SK-N-SH (cell line): ENCODE results near the gene HSD11B1. TPM values are rescaled to one million over a fixed set of nuclear protein-coding genes. Genes with fewer than 3 reads are reported as not detected.

Source experiments
- CTCF ChIA-PET: fragments of 300-600, 350-600 bp; formaldehyde crosslinking; extraction: SDS; loops from one replicate; lab custom pipeline; 2021; lab: Yijun Ruan, JAX
- POLR2A ChIA-PET: fragments of 350-600 bp; sonication (Branson Sonifier 250); formaldehyde crosslinking; extraction: SDS; loops from one replicate; lab custom pipeline; 2020; ENCODE audit warnings: antibody characterized with exemption, inconsistent platforms; lab: Yijun Ruan, JAX
- DNase-seq: peaks from one replicate; pipeline ENCODE4 v3.0.0; 2012
- H2AFZ ChIP-seq: fragments of 200-600 bp; sonication (generic); 2 replicates; pipeline ENCODE4 v1.8.1; 2016; ENCODE audit warnings: antibody characterized with exemption, mild to moderate bottlenecking, low read depth
- H3F3A ChIP-seq: fragments of 200-600 bp; sonication (generic); replicated peaks from 2 replicates; pipeline ENCODE3; 2016; ENCODE audit warnings: antibody characterized with exemption, mild to moderate bottlenecking; ENCODE audit not compliant: insufficient read depth
- H3K27ac ChIP-seq, 2 experiments: fragments of 200-500 bp in 1 of 2; fragments of 200-600 bp in 1 of 2; sonication (Bioruptor generic) in 1 of 2; sonication (generic), shearing (Covaris generic) in 1 of 2; 2 replicates each; pipeline versions ENCODE4 v1.5.1 to v1.6.1; 2014 to 2016; ENCODE audit warnings: low read depth in 2 of 2, inconsistent platforms in 1 of 2, low read length in 1 of 2, mild to moderate bottlenecking in 1 of 2, mixed read lengths in 1 of 2
- H3K27me3 ChIP-seq: fragments of 200-600 bp; sonication (generic), shearing (Covaris generic); 2 replicates; pipeline ENCODE4 v1.6.1; 2016; ENCODE audit warnings: mixed run types; ENCODE audit not compliant: insufficient read depth
- H3K36me3 ChIP-seq, 2 experiments: fragments of 200-500 bp in 1 of 2; fragments of 200-600 bp in 1 of 2; sonication (Bioruptor generic) in 1 of 2; sonication (generic) in 1 of 2; replicated peaks in 1 of 2; 2 replicates each; pipeline versions ENCODE3 to v1.5.1; 2014 to 2016; ENCODE audit warnings: low read length in 1 of 2, mild to moderate bottlenecking in 1 of 2; ENCODE audit not compliant: insufficient read depth in 2 of 2, control insufficient read depth in 1 of 2
- H3K4me1 ChIP-seq, 2 experiments: fragments of 200-500 bp in 1 of 2; fragments of 200-600 bp in 1 of 2; sonication (Bioruptor generic) in 1 of 2; sonication (generic), shearing (Covaris generic) in 1 of 2; 2 replicates each; pipeline versions ENCODE4 v1.5.1 to v1.6.1; 2014 to 2016; ENCODE audit warnings: low read depth in 1 of 2, low read length in 1 of 2, mixed run types in 1 of 2; ENCODE audit not compliant: insufficient read depth in 2 of 2, control insufficient read depth in 1 of 2
- H3K4me2 ChIP-seq: fragments of 200-600 bp; sonication (generic), shearing (Covaris generic); 2 replicates; pipeline ENCODE4 v1.6.1; 2017; ENCODE audit warnings: mixed run types
- H3K4me3 ChIP-seq, 2 experiments: fragments of 200-500 bp in 1 of 2; fragments of 200-600 bp in 1 of 2; sonication (Bioruptor generic) in 1 of 2; sonication (generic), shearing (Covaris generic) in 1 of 2; 2 replicates each; pipeline versions ENCODE4 v1.5.1 to v1.8.1; 2014 to 2016; ENCODE audit warnings: low read depth in 2 of 2, inconsistent platforms in 1 of 2, low read length in 1 of 2, mild to moderate bottlenecking in 1 of 2, mixed read lengths in 1 of 2, moderate library complexity in 1 of 2
- H3K79me2 ChIP-seq: fragments of 200-600 bp; sonication (generic); 2 replicates; pipeline ENCODE4 v1.8.1; 2017; ENCODE audit warnings: mild to moderate bottlenecking; ENCODE audit not compliant: insufficient read depth
- H3K9ac ChIP-seq: fragments of 200-600 bp; sonication (generic); 2 replicates; pipeline ENCODE4 v1.6.1; 2017; ENCODE audit warnings: mixed run types
- H3K9me2 ChIP-seq: fragments of 200-600 bp; sonication (generic); 2 replicates; pipeline ENCODE4 v1.6.1; 2017; ENCODE audit warnings: mixed run types
- H3K9me3 ChIP-seq: fragments of 200-600 bp; sonication (generic); 2 replicates; pipeline ENCODE4 v1.6.1; 2017; ENCODE audit warnings: mixed run types, mild to moderate bottlenecking, moderate library complexity
- H4K20me1 ChIP-seq: fragments of 200-600 bp; sonication (generic); 2 replicates; pipeline ENCODE4 v1.6.1; 2017; ENCODE audit warnings: mild to moderate bottlenecking, mixed run types; ENCODE audit not compliant: insufficient read depth
- EP300 ChIP-seq, 2 experiments: IDR thresholded peaks; 2 replicates each; pipeline versions ENCODE4 v1.4.0 to v1.6.1; 2012; ENCODE audit warnings: borderline replicate concordance in 1 of 2, low read depth in 1 of 2, low read length in 1 of 2
- EZH2phosphoT487 ChIP-seq: fragments of 200-600 bp; sonication (generic); IDR thresholded peaks from 2 replicates; pipeline ENCODE4 v1.6.1; 2017; ENCODE audit warnings: low read depth, mixed run types, mild to moderate bottlenecking, antibody characterized with exemption, moderate library complexity, borderline replicate concordance
- FOSL2 ChIP-seq: IDR thresholded peaks from 2 replicates; pipeline ENCODE4 v1.4.0; 2012; ENCODE audit warnings: low read depth, mild to moderate bottlenecking, moderate library complexity, borderline replicate concordance
- FOXJ3 ChIP-seq: sonication (generic); formaldehyde crosslinking; IDR thresholded peaks from 2 replicates; pipeline ENCODE4 v1.5.1; 2020; ENCODE audit warnings: mild to moderate bottlenecking, missing genetic modification reagents
- FOXM1 ChIP-seq: IDR thresholded peaks from 2 replicates; pipeline ENCODE4 v1.4.0; 2012; ENCODE audit warnings: low read depth, mild to moderate bottlenecking
- GABPA ChIP-seq: IDR thresholded peaks from 2 replicates; pipeline ENCODE4 v1.4.0; 2012; ENCODE audit warnings: low read depth, mild to moderate bottlenecking
- JUND ChIP-seq: IDR thresholded peaks from 2 replicates; pipeline ENCODE4 v1.4.0; 2012
- MEF2A ChIP-seq: IDR thresholded peaks from 2 replicates; pipeline ENCODE4 v1.4.0; 2012; ENCODE audit warnings: low read depth, borderline replicate concordance
- MXI1 ChIP-seq: IDR thresholded peaks from 2 replicates; pipeline ENCODE4 v1.6.1; 2012; ENCODE audit warnings: mild to moderate bottlenecking, low read depth, low read length, improper control_type of control experiment
- NFIC ChIP-seq: IDR thresholded peaks from 2 replicates; pipeline ENCODE4 v1.4.0; 2012; ENCODE audit warnings: borderline replicate concordance
- POLR2AphosphoS5 ChIP-seq: IDR thresholded peaks from 2 replicates; pipeline ENCODE4 v1.6.1; 2012; ENCODE audit warnings: low read depth, low read length
- RAD21 ChIP-seq: IDR thresholded peaks from 2 replicates; pipeline ENCODE4 v1.6.1; 2012; ENCODE audit warnings: mild to moderate bottlenecking, low read length
- REST ChIP-seq: IDR thresholded peaks from 2 replicates; pipeline ENCODE4 v1.6.1; 2012; ENCODE audit warnings: mild to moderate bottlenecking, low read depth, low read length, moderate library complexity
- RFX5 ChIP-seq: IDR thresholded peaks from 2 replicates; pipeline ENCODE4 v1.6.1; 2012; ENCODE audit warnings: mild to moderate bottlenecking, improper control_type of control experiment, low read length
- RXRA ChIP-seq: IDR thresholded peaks from 2 replicates; pipeline ENCODE4 v1.4.0; 2012; ENCODE audit warnings: low read depth, mild to moderate bottlenecking, borderline replicate concordance
- SIN3A ChIP-seq: IDR thresholded peaks from 2 replicates; pipeline ENCODE4 v1.6.1; 2012; ENCODE audit warnings: low read depth, mild to moderate bottlenecking, low read length, moderate library complexity, borderline replicate concordance
- TAF1 ChIP-seq: IDR thresholded peaks from 2 replicates; pipeline ENCODE4 v1.6.1; 2012; ENCODE audit warnings: low read depth, mild to moderate bottlenecking, low read length, moderate library complexity, borderline replicate concordance
- TCF12 ChIP-seq: IDR thresholded peaks from 2 replicates; pipeline ENCODE4 v1.4.0; 2012
- YY1 ChIP-seq: IDR thresholded peaks from 2 replicates; pipeline ENCODE4 v1.4.0; 2012; ENCODE audit warnings: low read depth, mild to moderate bottlenecking
- WGBS: methylation state at CpG from one replicate; pipeline ENCODE4 v1.1.6; 2017; ENCODE audit warnings: low lambda C conversion rate; 5-methylcytosine and 5-hydroxymethylcytosine counted together
- polyA plus RNA-seq, 3 experiments: library from polyadenylated mRNA; depleted of rRNA; stranded (reverse); fragments of >200 nt; gene quantifications; 2 replicates each; pipeline ENCODE4 v1.2.3, GENCODE V29; 2012
- TF ChIP-seq, protein P1 (sequence below): IDR thresholded peaks from 2 replicates; pipeline ENCODE4 v1.4.0; 2012; ENCODE audit warnings: low read depth, borderline replicate concordance
- TF ChIP-seq, protein P2 (sequence below): IDR thresholded peaks from 2 replicates; pipeline ENCODE4; 2012
- TF ChIP-seq, protein P3 (sequence below): fragments of 150-350 bp; IDR thresholded peaks from 2 replicates; pipeline ENCODE4 v1.6.1; 2017; ENCODE audit warnings: antibody characterized with exemption, low read length, low read depth, borderline replicate concordance
- TF ChIP-seq, protein P4 (sequence below): fragments of 200-600 bp; sonication (generic); IDR thresholded peaks from 2 replicates; pipeline ENCODE4 v1.6.1; 2017; ENCODE audit warnings: antibody characterized with exemption, mild to moderate bottlenecking, moderate library complexity

Gene HSD11B1
- polyA plus RNA-seq, 1 of the 3 experiments (the other 2 are of a cell fraction): 0.23 TPM

DNA sequence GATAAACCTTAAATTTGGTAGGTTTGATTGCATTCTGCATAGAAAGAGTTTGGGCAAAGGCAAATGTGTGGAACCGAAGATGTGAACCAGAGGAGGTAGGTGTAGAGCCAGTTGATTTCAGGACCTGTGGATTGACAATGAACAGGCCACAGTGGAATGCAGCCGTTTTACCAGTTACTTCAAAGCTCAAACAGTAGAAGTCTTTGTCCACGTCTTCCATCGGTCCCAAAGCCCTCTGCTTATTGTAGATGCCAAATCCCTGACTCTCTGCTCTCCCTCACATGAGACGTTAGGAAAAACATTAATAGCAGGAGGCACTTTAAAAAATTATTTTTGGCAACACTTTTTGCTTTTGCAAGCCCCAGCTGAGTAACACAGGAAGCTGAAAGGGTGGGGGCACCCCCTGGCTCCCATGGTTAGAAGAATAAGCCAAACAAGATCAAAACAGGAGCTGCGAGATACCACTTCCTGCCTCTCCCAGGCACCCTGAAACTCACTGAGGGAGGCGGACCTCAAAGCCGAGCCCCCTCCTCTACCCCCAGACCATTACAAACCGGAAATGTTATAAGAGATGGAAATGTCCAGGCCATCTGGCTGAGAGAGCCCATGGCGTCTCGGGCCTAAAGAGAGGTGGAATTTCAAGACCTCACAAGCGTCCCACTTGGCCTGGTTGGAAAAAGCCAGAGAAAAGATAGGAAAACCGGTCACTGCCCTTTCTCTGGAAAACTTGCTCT, 64.7 kb downstream of the HSD11B1 start:
- H3K4me2 ChIP-seq: peak overlapping the region; percentile 70
- WGBS: 18% methylated on average over 13 of the region's 13 CpGs
- peak; percentile 31 for DNase-seq
- H3K79me2 ChIP-seq: no peaks in the 10 kb centered on the region
- CTCF ChIA-PET: interaction anchor here (1.1 kb wide), 2 partner anchors 9 to 21 kb away, joined by 3 to 4 read pairs; no protein-coding TSS in a partner anchor
- H3K9ac ChIP-seq: peak overlapping the region; percentile 85
- no peaks in the 10 kb centered on the region for H3K36me3 ChIP-seq
- H3K27me3 ChIP-seq: no peaks in the 10 kb centered on the region
- H3K4me3 ChIP-seq: no peak overlapping the region
- H3F3A ChIP-seq: peaks cover 38% of the 10 kb centered on the region
- H3K9me2 ChIP-seq: no peaks in the 10 kb centered on the region
- POLR2A ChIA-PET: no interaction called here
- H3K9me3 ChIP-seq: no peaks in the 10 kb centered on the region
- H2AFZ ChIP-seq: peak overlapping the region; percentile 57
- no peaks in the 10 kb centered on the region for H4K20me1 ChIP-seq
- H3K27ac ChIP-seq: peak overlapping the region; percentile 90 to 100
- peaks cover 18 to 38% of the 10 kb centered on the region in 2 experiments for H3K4me1 ChIP-seq
- TF ChIP-seq REST (no peak; the same call in none of the 2 replicates), EZH2phosphoT487 (no peak), FOXM1 (peak; percentile 96), MEF2A (peak; percentile 98), YY1 (peak; percentile 72), NFIC (peak; percentile 99), GABPA (peak; percentile 62), EP300 (IDR thresholded peaks at IDR 0.05; ENCODE audit: borderline replicate concordance in 1 of 2, low read depth in 1 of 2, low read length in 1 of 2) (peak; percentile 45 to 99), FOSL2 (peak; percentile 82; the same call in 1 of the 2 replicates), POLR2AphosphoS5 (peak; percentile 69), TAF1 (peak; percentile 39; the same call in 1 of the 2 replicates), TCF12 (peak; percentile 99), MXI1 (no peak), RXRA (0 out of 2 replicates have a peak, but pooled peaks have one; percentile 70), FOXJ3 (CRISPR knock-in tag) (no peak), RAD21 (no peak), JUND (peak; percentile 97), SIN3A (no peak; the same call in 1 of the 2 replicates), RFX5 (no peak)
- TF ChIP-seq, protein P1, sequence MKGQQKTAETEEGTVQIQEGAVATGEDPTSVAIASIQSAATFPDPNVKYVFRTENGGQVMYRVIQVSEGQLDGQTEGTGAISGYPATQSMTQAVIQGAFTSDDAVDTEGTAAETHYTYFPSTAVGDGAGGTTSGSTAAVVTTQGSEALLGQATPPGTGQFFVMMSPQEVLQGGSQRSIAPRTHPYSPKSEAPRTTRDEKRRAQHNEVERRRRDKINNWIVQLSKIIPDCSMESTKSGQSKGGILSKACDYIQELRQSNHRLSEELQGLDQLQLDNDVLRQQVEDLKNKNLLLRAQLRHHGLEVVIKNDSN: no peak
- TF ChIP-seq, protein P2, sequence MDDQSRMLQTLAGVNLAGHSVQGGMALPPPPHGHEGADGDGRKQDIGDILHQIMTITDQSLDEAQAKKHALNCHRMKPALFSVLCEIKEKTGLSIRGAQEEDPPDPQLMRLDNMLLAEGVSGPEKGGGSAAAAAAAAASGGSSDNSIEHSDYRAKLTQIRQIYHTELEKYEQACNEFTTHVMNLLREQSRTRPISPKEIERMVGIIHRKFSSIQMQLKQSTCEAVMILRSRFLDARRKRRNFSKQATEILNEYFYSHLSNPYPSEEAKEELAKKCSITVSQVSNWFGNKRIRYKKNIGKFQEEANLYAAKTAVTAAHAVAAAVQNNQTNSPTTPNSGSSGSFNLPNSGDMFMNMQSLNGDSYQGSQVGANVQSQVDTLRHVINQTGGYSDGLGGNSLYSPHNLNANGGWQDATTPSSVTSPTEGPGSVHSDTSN: peak; percentile 94
- TF ChIP-seq, protein P3, sequence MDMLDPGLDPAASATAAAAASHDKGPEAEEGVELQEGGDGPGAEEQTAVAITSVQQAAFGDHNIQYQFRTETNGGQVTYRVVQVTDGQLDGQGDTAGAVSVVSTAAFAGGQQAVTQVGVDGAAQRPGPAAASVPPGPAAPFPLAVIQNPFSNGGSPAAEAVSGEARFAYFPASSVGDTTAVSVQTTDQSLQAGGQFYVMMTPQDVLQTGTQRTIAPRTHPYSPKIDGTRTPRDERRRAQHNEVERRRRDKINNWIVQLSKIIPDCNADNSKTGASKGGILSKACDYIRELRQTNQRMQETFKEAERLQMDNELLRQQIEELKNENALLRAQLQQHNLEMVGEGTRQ: no peak
- TF ChIP-seq, protein P4, sequence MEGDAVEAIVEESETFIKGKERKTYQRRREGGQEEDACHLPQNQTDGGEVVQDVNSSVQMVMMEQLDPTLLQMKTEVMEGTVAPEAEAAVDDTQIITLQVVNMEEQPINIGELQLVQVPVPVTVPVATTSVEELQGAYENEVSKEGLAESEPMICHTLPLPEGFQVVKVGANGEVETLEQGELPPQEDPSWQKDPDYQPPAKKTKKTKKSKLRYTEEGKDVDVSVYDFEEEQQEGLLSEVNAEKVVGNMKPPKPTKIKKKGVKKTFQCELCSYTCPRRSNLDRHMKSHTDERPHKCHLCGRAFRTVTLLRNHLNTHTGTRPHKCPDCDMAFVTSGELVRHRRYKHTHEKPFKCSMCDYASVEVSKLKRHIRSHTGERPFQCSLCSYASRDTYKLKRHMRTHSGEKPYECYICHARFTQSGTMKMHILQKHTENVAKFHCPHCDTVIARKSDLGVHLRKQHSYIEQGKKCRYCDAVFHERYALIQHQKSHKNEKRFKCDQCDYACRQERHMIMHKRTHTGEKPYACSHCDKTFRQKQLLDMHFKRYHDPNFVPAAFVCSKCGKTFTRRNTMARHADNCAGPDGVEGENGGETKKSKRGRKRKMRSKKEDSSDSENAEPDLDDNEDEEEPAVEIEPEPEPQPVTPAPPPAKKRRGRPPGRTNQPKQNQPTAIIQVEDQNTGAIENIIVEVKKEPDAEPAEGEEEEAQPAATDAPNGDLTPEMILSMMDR: no peak
